SK-N-SH (cell line): ENCODE measurements around the gene BCAP31.
A peak's percentile ranks its signal among the peaks of the same experiment; 100 is the strongest.

Source experiments
- EP300 ChIP-seq, 2 experiments: IDR thresholded peaks; 2 replicates each; pipeline versions ENCODE4 v1.4.0 to v1.6.1; 2012; ENCODE audit warnings: borderline replicate concordance in 1 of 2, low read depth in 1 of 2, low read length in 1 of 2
- FOSL2 ChIP-seq: IDR thresholded peaks from 2 replicates; pipeline ENCODE4 v1.4.0; 2012; ENCODE audit warnings: low read depth, mild to moderate bottlenecking, moderate library complexity, borderline replicate concordance
- POLR2AphosphoS5 ChIP-seq: IDR thresholded peaks from 2 replicates; pipeline ENCODE4 v1.6.1; 2012; ENCODE audit warnings: low read depth, low read length
- RAD21 ChIP-seq: IDR thresholded peaks from 2 replicates; pipeline ENCODE4 v1.6.1; 2012; ENCODE audit warnings: mild to moderate bottlenecking, low read length
- RFX5 ChIP-seq: IDR thresholded peaks from 2 replicates; pipeline ENCODE4 v1.6.1; 2012; ENCODE audit warnings: mild to moderate bottlenecking, improper control_type of control experiment, low read length
- TEAD4 ChIP-seq: IDR thresholded peaks from 2 replicates; pipeline ENCODE4 v1.4.0; 2012; ENCODE audit warnings: mild to moderate bottlenecking, borderline replicate concordance; ENCODE audit not compliant: insufficient read depth
- TF ChIP-seq, protein P1 (sequence below): fragments of 200-600 bp; sonication (generic); IDR thresholded peaks from 2 replicates; pipeline ENCODE4 v1.6.1; 2017; ENCODE audit warnings: antibody characterized with exemption, mild to moderate bottlenecking, moderate library complexity
- TF ChIP-seq, protein P2 (sequence below): IDR thresholded peaks from 2 replicates; pipeline ENCODE4; 2012
- TF ChIP-seq, protein P3 (sequence below): IDR thresholded peaks from 2 replicates; pipeline ENCODE4 v1.4.0; 2012; ENCODE audit warnings: low read depth, borderline replicate concordance

DNA sequence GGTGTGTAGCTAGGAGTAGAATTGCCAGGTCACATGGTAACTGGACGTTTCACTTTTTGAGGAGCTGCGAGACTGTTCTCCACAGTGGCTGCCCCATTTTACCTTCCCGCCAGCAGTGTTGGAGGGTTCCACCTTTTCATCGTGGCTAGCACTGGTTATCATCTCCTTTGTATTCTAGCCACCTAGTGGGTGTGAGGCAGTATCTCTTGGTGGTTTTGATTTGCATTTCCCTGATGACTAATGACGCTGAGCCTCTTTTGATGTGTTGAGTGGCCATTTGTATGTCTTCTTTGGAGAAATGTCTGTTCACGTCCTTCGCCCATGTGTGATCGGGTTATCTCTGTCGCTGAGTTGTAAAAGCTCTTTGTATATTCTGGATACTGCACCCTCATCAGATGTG lies 11.1 kb upstream of the BCAP31 start:
- TF ChIP-seq TEAD4 (no peak), FOSL2 (no peak), RFX5 (no peak), POLR2AphosphoS5 (no peak), EP300 (IDR thresholded peaks at IDR 0.05; ENCODE audit: borderline replicate concordance in 1 of 2, low read depth in 1 of 2, low read length in 1 of 2) (no peak), RAD21 (no peak)
- TF ChIP-seq, protein P1, sequence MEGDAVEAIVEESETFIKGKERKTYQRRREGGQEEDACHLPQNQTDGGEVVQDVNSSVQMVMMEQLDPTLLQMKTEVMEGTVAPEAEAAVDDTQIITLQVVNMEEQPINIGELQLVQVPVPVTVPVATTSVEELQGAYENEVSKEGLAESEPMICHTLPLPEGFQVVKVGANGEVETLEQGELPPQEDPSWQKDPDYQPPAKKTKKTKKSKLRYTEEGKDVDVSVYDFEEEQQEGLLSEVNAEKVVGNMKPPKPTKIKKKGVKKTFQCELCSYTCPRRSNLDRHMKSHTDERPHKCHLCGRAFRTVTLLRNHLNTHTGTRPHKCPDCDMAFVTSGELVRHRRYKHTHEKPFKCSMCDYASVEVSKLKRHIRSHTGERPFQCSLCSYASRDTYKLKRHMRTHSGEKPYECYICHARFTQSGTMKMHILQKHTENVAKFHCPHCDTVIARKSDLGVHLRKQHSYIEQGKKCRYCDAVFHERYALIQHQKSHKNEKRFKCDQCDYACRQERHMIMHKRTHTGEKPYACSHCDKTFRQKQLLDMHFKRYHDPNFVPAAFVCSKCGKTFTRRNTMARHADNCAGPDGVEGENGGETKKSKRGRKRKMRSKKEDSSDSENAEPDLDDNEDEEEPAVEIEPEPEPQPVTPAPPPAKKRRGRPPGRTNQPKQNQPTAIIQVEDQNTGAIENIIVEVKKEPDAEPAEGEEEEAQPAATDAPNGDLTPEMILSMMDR: peak; percentile 15; the same call in 1 of the 2 replicates
- TF ChIP-seq, protein P2, sequence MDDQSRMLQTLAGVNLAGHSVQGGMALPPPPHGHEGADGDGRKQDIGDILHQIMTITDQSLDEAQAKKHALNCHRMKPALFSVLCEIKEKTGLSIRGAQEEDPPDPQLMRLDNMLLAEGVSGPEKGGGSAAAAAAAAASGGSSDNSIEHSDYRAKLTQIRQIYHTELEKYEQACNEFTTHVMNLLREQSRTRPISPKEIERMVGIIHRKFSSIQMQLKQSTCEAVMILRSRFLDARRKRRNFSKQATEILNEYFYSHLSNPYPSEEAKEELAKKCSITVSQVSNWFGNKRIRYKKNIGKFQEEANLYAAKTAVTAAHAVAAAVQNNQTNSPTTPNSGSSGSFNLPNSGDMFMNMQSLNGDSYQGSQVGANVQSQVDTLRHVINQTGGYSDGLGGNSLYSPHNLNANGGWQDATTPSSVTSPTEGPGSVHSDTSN: no peak
- TF ChIP-seq, protein P3, sequence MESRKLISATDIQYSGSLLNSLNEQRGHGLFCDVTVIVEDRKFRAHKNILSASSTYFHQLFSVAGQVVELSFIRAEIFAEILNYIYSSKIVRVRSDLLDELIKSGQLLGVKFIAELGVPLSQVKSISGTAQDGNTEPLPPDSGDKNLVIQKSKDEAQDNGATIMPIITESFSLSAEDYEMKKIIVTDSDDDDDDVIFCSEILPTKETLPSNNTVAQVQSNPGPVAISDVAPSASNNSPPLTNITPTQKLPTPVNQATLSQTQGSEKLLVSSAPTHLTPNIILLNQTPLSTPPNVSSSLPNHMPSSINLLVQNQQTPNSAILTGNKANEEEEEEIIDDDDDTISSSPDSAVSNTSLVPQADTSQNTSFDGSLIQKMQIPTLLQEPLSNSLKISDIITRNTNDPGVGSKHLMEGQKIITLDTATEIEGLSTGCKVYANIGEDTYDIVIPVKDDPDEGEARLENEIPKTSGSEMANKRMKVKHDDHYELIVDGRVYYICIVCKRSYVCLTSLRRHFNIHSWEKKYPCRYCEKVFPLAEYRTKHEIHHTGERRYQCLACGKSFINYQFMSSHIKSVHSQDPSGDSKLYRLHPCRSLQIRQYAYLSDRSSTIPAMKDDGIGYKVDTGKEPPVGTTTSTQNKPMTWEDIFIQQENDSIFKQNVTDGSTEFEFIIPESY: no peak
